SKM-1 treated with dmso at 0.1 percent for 144 hours (cell line): ENCODE results near the gene KLHL3.

Source experiments
- DNase-seq: peaks from one replicate; lab custom pipeline; 2025; ENCODE audit not compliant: unreplicated experiment; lab: John Stamatoyannopoulos, UW

KLHL3 gene

GRCh38 chr5:137612576-137612975 lies 123.3 kb downstream of the KLHL3 start:
- no peak for DNase-seq

GRCh38 chr5:137611794-137612435 lies 124.0 kb downstream of the KLHL3 start:
- no peak for DNase-seq

DNA sequence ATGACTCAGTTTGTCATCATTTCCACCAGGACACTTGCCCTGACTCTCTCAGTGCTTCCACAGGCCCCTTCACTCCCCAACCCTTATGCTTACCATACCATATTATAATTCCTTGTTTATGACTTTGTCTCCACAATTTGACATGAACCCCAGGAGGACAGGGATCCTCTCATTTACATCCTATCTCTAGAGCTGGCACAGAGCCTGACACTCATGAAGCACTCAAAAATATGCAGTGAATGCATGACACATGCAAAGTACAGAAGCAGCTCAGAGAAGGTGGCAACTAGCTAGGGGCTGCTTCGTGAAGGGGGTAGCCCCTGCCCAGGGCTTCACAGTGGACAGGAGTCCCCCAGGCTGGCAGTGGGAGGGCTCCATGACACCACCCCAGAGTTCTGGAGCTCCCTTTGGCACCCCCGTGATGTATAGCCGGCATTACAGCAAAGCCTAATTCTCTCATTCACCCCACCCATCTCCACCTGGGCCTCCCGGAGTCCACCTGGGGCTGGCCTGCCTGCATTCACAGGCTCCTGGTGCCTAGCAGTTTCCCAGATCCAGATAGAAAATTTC lies 124.8 kb downstream of the KLHL3 start:
- no peak for DNase-seq

- DNase-seq = no peak
Measured at GRCh38 chr5:137610598-137610997, 125.3 kb downstream of the KLHL3 start.

DNA sequence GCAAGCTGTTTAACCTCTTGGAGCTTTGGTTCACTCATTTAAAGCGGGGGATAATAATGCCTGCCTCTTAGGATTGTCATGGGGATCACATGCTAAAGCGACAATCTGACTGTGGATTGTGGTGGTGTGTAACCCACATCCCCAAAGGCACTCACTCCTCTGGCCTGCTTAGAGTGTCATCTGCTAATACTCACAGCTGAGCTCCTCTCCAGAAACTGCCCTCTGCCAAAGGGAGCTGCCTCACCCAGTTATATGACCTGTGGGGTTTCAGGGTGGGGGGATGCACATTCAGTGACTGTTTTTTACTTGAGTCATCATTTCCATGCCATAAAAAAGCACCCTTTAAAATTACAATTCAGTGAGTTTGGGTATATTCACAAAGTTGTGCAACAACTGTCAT lies 126.8 kb downstream of the KLHL3 start:
- no peak for DNase-seq

GRCh38 chr5:137607771-137608170 lies 128.1 kb downstream of the KLHL3 start:
- no peak for DNase-seq

DNA sequence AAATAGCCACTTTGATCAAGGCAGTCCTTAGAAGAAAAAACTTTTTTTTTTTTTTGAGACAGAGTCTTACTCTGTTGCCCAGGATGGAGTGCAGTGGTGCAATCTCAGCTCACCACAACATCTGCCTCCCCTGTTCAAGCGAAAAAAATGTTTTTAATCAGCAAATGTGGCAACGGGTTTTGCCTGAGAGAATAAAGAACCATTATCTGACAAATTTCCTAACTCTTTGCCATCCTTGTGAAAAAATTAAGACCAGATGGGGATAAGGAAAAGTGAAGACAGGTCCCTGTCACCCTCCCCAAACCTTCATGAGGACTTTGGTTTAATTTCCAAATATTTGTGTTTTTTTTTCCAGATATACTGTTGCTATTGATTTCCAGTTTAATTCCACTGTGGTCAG lies 129.5 kb downstream of the KLHL3 start:
- no peak for DNase-seq

GRCh38 chr5:137605411-137605810 lies 130.5 kb downstream of the KLHL3 start:
- DNase-seq = no peak

DNA sequence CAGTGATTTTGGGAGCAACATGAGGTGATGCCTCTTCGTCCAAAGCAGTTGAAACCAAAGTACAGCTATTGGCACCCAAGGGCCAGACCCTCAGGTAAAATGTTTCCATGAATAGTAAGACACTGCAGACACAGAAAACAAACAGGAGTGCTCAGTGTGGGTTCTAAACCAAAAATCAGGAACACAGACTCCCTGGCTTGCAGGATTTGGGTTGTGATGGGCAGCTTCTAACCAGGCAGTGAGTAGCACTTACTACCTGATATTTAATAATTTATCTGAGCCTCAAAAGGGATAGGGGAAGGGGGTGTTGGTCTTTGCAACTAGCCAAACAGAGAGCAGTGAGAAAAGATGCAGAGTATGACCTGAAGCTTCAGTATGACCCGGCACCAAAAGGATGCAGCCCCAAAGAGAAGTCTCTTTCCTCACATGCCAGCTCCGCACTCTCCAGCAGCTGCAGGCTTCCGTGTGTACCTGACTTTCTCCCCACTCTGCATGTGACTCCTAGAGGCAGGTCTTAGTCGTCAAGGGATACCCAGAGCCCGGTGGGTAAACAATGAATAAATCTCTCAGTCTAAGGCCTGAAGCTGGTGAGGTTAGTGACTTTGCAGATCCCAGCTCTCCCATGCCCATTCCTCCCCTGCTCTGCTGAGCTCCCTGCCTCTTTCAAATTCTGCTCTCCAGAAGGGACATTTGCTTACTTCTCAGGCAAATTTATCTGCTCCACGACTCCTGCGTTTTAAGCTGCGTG lies 131.4 kb downstream of the KLHL3 start:
- no peak for DNase-seq

- DNase-seq = no peak
Measured at GRCh38 chr5:137603891-137604290, 132.0 kb downstream of the KLHL3 start.

DNA sequence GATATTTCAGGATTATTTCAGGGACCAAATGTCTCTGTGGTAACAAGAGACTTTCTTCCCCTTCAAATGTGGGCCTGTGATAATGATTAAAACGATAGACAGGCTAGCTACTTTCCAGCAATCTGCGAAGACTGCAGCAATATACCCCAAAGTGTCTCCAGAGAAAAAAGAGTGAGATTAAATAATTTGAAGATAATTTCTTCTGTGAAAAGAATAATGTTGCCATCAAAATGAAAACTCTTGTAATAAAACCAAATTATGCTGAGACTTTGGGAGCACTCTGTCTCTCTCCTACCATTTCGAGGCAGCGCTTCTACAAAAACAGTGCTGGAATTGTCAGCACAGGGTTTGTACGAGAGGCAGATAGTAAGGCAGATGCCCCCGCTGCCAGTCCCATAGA lies 132.5 kb downstream of the KLHL3 start:
- no peak for DNase-seq

DNA sequence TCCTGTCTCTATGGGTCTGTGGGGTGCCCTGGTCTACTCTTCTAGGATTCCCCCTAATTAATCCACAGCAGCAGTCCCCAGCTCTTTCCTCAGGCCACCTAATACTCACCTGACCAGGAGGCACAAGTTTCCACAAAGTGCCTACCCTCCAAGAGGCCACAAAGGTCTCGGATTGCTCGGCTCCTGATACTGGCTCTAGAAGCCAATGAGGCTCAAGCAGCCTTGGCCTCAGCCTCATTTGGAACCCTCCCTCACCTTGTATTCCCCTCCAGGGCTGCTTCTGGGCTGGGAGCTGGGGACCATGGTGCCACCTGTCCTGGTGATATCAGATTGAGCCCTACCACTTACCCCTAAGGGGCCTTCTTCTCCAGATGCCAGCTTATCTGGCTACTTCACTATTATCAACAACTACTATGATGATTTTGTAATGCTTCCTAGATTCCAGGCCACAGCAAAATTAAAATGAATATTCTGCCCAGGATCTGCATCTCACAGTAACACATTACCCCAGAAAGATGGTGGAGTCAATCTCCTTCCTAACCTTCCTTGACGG lies 133.1 kb downstream of the KLHL3 start:
- DNase-seq = no peak

DNA sequence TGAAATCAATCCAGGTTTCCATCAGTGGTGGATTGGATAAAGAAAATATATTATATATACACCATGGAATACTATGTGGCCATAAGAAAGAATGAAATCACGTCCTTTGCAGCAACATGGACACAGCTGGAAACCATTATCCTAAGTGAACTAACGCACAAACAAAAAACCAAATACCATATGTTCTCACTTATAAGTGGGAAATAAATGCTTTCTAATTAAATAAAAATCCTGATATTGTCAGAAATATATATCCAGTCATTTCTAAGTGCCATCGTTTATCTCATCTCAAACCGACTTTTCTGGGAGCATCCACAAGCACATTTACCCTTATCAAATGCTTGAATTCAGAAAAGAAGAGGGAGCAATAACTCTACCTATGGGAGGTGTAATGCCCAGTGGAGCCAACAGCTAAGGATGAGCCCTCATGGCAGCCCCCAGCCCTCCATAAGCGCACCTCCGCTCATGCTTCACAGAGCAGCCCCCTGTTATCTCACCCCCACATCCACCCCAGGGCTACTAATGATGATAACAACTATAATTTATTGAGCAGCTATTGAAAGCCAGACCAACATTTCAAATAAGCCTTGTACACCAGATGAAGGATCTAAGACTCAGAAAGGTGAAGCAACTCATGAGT lies 135.0 kb downstream of the KLHL3 start:
- DNase-seq = no peak

GRCh38 chr5:137599457-137599856 lies 136.4 kb downstream of the KLHL3 start:
- DNase-seq = no peak

- no peak for DNase-seq
Measured at GRCh38 chr5:137598399-137598798, 137.5 kb downstream of the KLHL3 start.

- no peak for DNase-seq
Measured at GRCh38 chr5:137596941-137597340, 138.9 kb downstream of the KLHL3 start.

DNA sequence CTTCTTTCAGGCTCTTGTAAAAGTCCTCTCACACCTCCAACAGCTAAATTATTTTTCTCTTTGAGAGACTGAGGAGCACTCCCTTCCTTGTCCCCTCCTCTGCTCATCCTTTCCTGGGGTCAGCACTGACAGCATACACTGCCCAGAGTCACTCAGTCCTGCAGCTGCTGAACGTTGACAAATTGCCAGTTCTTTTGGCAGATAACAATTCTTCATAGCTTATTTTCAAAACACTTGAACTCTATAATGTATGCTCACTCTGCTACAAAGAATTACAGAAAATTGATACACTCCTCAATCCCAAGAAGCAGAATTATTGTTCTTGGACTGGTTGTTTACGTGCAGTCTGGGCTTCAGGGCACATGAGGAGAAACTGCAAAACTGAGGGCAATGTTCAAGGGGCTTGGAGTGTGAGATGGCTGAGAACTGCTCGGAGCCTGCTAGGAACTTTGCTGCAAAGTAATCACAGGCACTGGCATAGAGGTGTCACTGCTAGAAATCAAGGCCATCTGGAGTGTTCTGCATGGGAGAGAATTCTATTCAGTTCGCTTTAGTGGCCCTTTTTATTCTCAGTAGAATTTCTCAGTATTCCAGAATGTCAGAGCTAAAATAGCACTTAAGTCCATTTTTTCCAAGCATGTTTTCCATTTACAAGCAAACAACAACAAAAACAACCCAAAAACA lies 140.4 kb downstream of the KLHL3 start:
- DNase-seq = no peak

DNA sequence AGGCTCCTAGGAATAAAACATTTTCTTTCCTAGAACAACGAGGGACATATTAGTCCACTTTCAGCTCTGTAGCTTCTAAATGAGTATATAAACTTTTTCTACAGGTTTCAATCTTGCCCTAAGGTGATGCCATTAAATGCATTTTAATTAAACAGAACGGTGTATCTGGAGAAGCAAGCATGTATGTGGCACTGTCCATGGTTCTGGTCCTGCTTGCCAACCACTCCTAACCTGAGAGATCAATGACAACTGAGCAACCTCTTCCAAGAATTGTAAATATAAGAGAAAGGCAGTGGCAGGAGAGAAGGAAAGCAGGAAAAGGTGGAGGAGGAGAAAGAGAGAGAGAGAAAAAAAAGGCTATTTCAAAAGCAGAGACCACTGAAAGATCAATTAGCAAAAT lies 141.2 kb downstream of the KLHL3 start:
- no peak for DNase-seq

DNA sequence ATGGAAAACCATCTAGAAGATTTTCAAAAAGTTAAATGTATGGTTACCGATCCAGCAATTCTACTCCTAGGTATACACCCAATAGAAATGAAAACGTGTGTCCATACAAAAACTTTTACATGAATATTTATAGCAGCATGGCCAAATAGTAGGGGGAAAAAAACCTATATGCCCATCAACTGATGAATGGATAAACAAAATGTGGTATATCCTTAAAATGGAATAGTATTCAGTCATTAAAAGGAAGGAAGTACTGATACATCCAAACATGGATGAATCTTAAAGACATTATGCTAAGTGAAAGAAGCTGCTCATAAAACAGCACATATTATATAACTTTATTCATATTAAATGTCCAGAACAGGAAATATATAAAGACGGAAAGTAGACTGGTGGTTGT lies 143.6 kb downstream of the KLHL3 start:
- DNase-seq = no peak

GRCh38 chr5:137589185-137589584 lies 146.7 kb downstream of the KLHL3 start:
- no peak for DNase-seq

DNA sequence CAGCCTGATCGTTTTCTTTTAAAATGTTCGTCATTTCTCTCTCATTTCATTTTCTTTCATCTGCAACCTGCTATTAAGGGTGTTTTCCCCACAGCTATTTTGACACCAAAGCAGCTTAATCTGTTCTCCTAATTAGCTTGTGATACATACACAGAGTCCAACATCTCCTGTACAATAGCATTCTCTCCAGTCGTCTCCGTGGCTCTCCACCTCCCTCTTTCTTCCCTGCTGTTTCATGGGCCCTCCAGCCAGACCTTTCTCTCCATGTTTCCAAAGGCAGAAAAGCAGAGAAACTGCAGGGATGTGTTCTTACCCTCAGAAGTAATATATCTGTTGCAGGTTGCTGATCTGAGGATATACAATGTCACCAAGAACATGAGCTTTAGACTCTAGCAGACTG lies 148.0 kb downstream of the KLHL3 start:
- DNase-seq = no peak
